GM12878 (cell line): ENCODE data around the gene MISP3. TPM values are rescaled to one million over a fixed set of nuclear protein-coding genes. Genes with fewer than 3 reads are reported as not detected.

Experiments used
- ATAC-seq: fragments of 200-7000 bp; cut with Tn5 transposase; 3 replicates; pipeline ENCODE4 v1.9.1; 2020; ENCODE audit warnings: mild to moderate bottlenecking, moderate library complexity
- BruUV-seq: library from RNA; stranded (reverse); fragments of 400-500 nt; replicated peaks from 2 replicates; lab custom pipeline; 2021; lab: Mats Ljungman, UMichigan
- CTCF ChIA-PET: fragments of 300-600 bp; sonication (Branson Sonifier 250); formaldehyde crosslinking; extraction: SDS; loops from one replicate; lab custom pipeline; 2021; ENCODE audit warnings: inconsistent platforms; lab: Yijun Ruan, JAX
- POLR2A ChIA-PET: fragments of 350-600 bp; formaldehyde crosslinking; extraction: SDS; loops from one replicate; lab custom pipeline; 2021; ENCODE audit warnings: inconsistent platforms; lab: Charles Lee
- RAD21 ChIA-PET: fragments of 300-600 bp; sonication (Branson Sonifier 250); formaldehyde crosslinking; loops from one replicate; lab custom pipeline; 2023; ENCODE audit warnings: antibody characterized with exemption; ENCODE audit not compliant: unreplicated experiment; lab: Charles Lee
- SMC1A ChIA-PET: fragments of 300-600 bp; sonication (Branson Sonifier 250); formaldehyde crosslinking; loops from one replicate; lab custom pipeline; 2023; ENCODE audit not compliant: unreplicated experiment, uncharacterized antibody; lab: Charles Lee
- DNase-seq: peaks from one replicate; pipeline ENCODE4 v3.0.0-alpha.2; 2011; ENCODE audit warnings: low read depth, low spot score
- FAIRE-seq: peaks from 3 replicates; lab custom pipeline; 2011; peaks lifted over from hg19 to GRCh38; lab: Jason Lieb, UNC
- H2AFZ ChIP-seq: 2 replicates; pipeline ENCODE4 v1.6.0; 2011; ENCODE audit warnings: low read depth, low read length, control low read depth; ENCODE audit not compliant: control insufficient read depth
- H3K27ac ChIP-seq: 2 replicates; pipeline ENCODE4 v1.5.1; 2011; ENCODE audit warnings: control low read depth; ENCODE audit not compliant: control insufficient read depth, insufficient read depth
- H3K27me3 ChIP-seq, 2 experiments: replicated peaks in 1 of 2; 2 replicates each; pipeline versions ENCODE4 v1.6.0 to v1.6.1; 2011; ENCODE audit warnings: low read length in 1 of 2; ENCODE audit not compliant: control insufficient read depth in 2 of 2, insufficient read depth in 2 of 2
- H3K36me3 ChIP-seq, 2 experiments: 2 replicates each; pipeline ENCODE4 v1.5.1; 2011; ENCODE audit warnings: low read length in 1 of 2; ENCODE audit not compliant: control insufficient read depth in 2 of 2, insufficient read depth in 2 of 2
- H3K4me1 ChIP-seq: 2 replicates; pipeline ENCODE4 v1.6.1; 2011; ENCODE audit warnings: mild to moderate bottlenecking, low read length, moderate library complexity, mixed read lengths; ENCODE audit not compliant: control insufficient read depth, insufficient read depth
- H3K4me2 ChIP-seq: 2 replicates; pipeline ENCODE4 v1.6.0; 2011; ENCODE audit warnings: control low read depth; ENCODE audit not compliant: control insufficient read depth, insufficient read depth
- H3K4me3 ChIP-seq: fragments of 200-600 bp; sonication (generic); 2 replicates; pipeline ENCODE4 v1.5.1; 2016
- H3K79me2 ChIP-seq: 2 replicates; pipeline ENCODE4 v1.6.0; 2011; ENCODE audit warnings: low read length; ENCODE audit not compliant: control insufficient read depth, insufficient read depth
- H3K9ac ChIP-seq: 2 replicates; pipeline ENCODE4 v1.8.0; 2011; ENCODE audit warnings: low read length, control low read depth, mixed read lengths; ENCODE audit not compliant: control insufficient read depth, insufficient read depth
- H3K9me3 ChIP-seq: replicated peaks from 3 replicates; pipeline ENCODE4 v1.5.1; 2011; ENCODE audit warnings: mild to moderate bottlenecking, low read length; ENCODE audit not compliant: control insufficient read depth, insufficient read depth
- H4K20me1 ChIP-seq: 2 replicates; pipeline ENCODE4 v1.6.0; 2011; ENCODE audit not compliant: control insufficient read depth, insufficient read depth
- BMI1 ChIP-seq: fragments of 450-650 bp; IDR thresholded peaks from 2 replicates; pipeline ENCODE4 v1.6.1; 2016; ENCODE audit warnings: mild to moderate bottlenecking, moderate library complexity, borderline replicate concordance
- CHD1 ChIP-seq: IDR thresholded peaks from 2 replicates; pipeline ENCODE4 v1.6.1; 2012; ENCODE audit warnings: low read depth, low read length, improper control_type of control experiment
- EED ChIP-seq: sonication (generic); IDR thresholded peaks from 2 replicates; pipeline ENCODE4 v1.6.1; 2016; ENCODE audit warnings: antibody characterized with exemption, low read depth
- GATAD2B ChIP-seq: fragments of 450-650 bp; conservative IDR thresholded peaks from 2 replicates; pipeline ENCODE4 v1.6.1; 2017; ENCODE audit warnings: low read depth, mild to moderate bottlenecking, moderate library complexity
- HCFC1 ChIP-seq: fragments of 150-350 bp; IDR thresholded peaks from 2 replicates; pipeline ENCODE4 v1.6.1; 2014; ENCODE audit warnings: low read length
- IKZF1 ChIP-seq: fragments of 450-650 bp; conservative IDR thresholded peaks from 2 replicates; pipeline ENCODE4 v1.6.1; 2017; ENCODE audit warnings: antibody characterized with exemption, mild to moderate bottlenecking
- MYC ChIP-seq: IDR thresholded peaks from 2 replicates; pipeline ENCODE4 v1.6.1; 2011; ENCODE audit warnings: mild to moderate bottlenecking, low read length, moderate library complexity, inconsistent platforms; ENCODE audit not compliant: insufficient read depth, insufficient replicate concordance, insufficient read length, severe bottlenecking
- NR2C2 ChIP-seq: IDR thresholded peaks from 2 replicates; pipeline ENCODE4 v1.6.1; 2011; ENCODE audit warnings: borderline replicate concordance, low read depth; ENCODE audit not compliant: control insufficient read depth, insufficient read length
- POLR2A ChIP-seq: IDR thresholded peaks from 2 replicates; pipeline ENCODE4 v1.6.1; 2011; ENCODE audit warnings: low read depth, mild to moderate bottlenecking, low read length
- SMAD1 ChIP-seq: fragments of 450-650 bp; IDR thresholded peaks from 2 replicates; pipeline ENCODE4 v1.6.1; 2018; ENCODE audit warnings: mild to moderate bottlenecking, low read depth; ENCODE audit not compliant: partially characterized antibody
- TCF12 ChIP-seq: IDR thresholded peaks from 2 replicates; pipeline ENCODE4 v1.6.1; 2011; ENCODE audit warnings: low read depth, mild to moderate bottlenecking, low read length
- TCF3 ChIP-seq: IDR thresholded peaks from 2 replicates; pipeline ENCODE4 v1.6.1; 2012; ENCODE audit warnings: low read depth, mild to moderate bottlenecking, low read length, borderline replicate concordance; ENCODE audit not compliant: insufficient read depth
- YY1 ChIP-seq: IDR thresholded peaks from 2 replicates; pipeline ENCODE4 v1.6.1; 2011; ENCODE audit warnings: low read depth, mild to moderate bottlenecking, low read length
- ZBTB33 ChIP-seq: fragments of 450-650 bp; IDR thresholded peaks from 2 replicates; pipeline ENCODE4 v1.6.1; 2017; ENCODE audit warnings: mild to moderate bottlenecking
- ZNF207 ChIP-seq: fragments of 450-650 bp; IDR thresholded peaks from 2 replicates; pipeline ENCODE4 v1.6.1; 2014; ENCODE audit warnings: antibody characterized with exemption, mild to moderate bottlenecking, borderline replicate concordance
- ZNF217 ChIP-seq: fragments of 450-650 bp; IDR thresholded peaks from 2 replicates; pipeline ENCODE4 v1.6.1; 2017; ENCODE audit warnings: antibody characterized with exemption, mild to moderate bottlenecking
- ZNF687 ChIP-seq: fragments of 450-650 bp; IDR thresholded peaks from 2 replicates; pipeline ENCODE4 v1.6.1; 2017; ENCODE audit warnings: mild to moderate bottlenecking, moderate library complexity
- WGBS: methylation state at CpG from one replicate; pipeline ENCODE4 v1.1.6; 2016; ENCODE audit warnings: low lambda C conversion rate; ENCODE audit not compliant: insufficient replicate concordance, insufficient coverage; ENCODE audit errors: missing lambda C conversion rate; 5-methylcytosine and 5-hydroxymethylcytosine counted together
- in situ Hi-C: fragments of 300-500 bp; cut with MboI; formaldehyde crosslinking; loops from 9 replicates; pipeline ENCODE4 v1.14.3; 2018; ENCODE audit warnings: mixed read lengths
- intact Hi-C: fragments of 100-400 bp; cut with micrococcal nuclease; formaldehyde crosslinking; loops from one replicate; pipeline ENCODE4 v1.14.2; 2022; ENCODE audit not compliant: unreplicated experiment
- polyA plus RNA-seq, 11 experiments: library from polyadenylated mRNA; depleted of rRNA in 4 of 11; unstranded in 6 of 11; stranded (reverse) in 5 of 11; fragments of >200 nt; fragmentation: Nextera tagmentation in 4 of 11; fragmentation: Illumina TruSeq in 1 of 11; extraction: Ambion mirVana in 4 of 11; extraction: Trizol in 1 of 11; gene quantifications; 1 replicate in 1 of 11; 2 replicates in 10 of 11; pipeline versions ENCODE4 v1.2.1 to v1.2.3, GENCODE V29; 2011 to 2016; ENCODE audit warnings: inconsistent platforms in 2 of 11, missing spikeins in 2 of 11, low read depth in 1 of 11
- total RNA-seq, 4 experiments: library from RNA; depleted of rRNA in 3 of 4; stranded (reverse); fragments of >200 nt in 3 of 4; fragmentation: Illumina TruSeq in 1 of 4; extraction: Trizol in 1 of 4; gene quantifications; 2 replicates each; pipeline versions ENCODE4 v1.2.1 to v1.2.3, GENCODE V29; 2013 to 2021

MISP3 gene
- total and polyA plus RNA-seq, 10 of the 15 experiments (the other 5 are each of a cell fraction or from before 2014, with no cell fraction given), result 0.07 to 1.4 (median 0.64) TPM

GRCh38 chr19:14118165-14119051, 45.8 kb downstream of the MISP3 start:
- RAD21 ChIA-PET, result interaction anchor here (1.6 kb wide), 1 partner anchor 18 kb away, joined by 8 read pairs; the partner anchor contains the start of gene ASF1B
- H3K36me3 ChIP-seq, result peaks cover 0 to 2% of the 10 kb centered on the region in 2 experiments; a peak in 2 of 4 replicates
- H3K27me3 ChIP-seq, result no peaks in the 10 kb centered on the region
- peaks cover 8% of the 10 kb centered on the region for H3K79me2 ChIP-seq
- FAIRE-seq (no peak), DNase-seq (no peak), ATAC-seq (peak; percentile 38)
- peak overlapping the region; percentile 62 for H3K4me3 ChIP-seq
- no TSS peak for BruUV-seq
- no peaks in the 10 kb centered on the region for H3K9me3 ChIP-seq
- H3K9ac ChIP-seq, result peak overlapping the region; percentile 76
- peak overlapping the region; percentile 91 for H3K4me2 ChIP-seq
- SMC1A ChIA-PET, result interaction anchor here (0.6 to 1.8 kb wide), 3 partner anchors 10 to 38 kb away, joined by 3 to 5 read pairs (median 4); partner anchors contain the start of gene ASF1B
- H2AFZ ChIP-seq, result peak overlapping the region; percentile 75
- in situ Hi-C loops (no loop called here), intact Hi-C loops (loop anchor here (5.0 kb wide), 1 partner anchor 36 kb away; no protein-coding TSS in a partner anchor)
- peak overlapping the region; percentile 45 for H3K27ac ChIP-seq
- H3K4me1 ChIP-seq, result peaks cover 16% of the 10 kb centered on the region
- H4K20me1 ChIP-seq, result no peaks in the 10 kb centered on the region
- CTCF ChIA-PET, result interaction anchor here (0.6 to 2.4 kb wide), 7 partner anchors 18 to 283 kb away, joined by 3 to 10 read pairs (median 3); partner anchors contain the start of gene ASF1B
- WGBS, result 28% methylated on average over 26 of the region's 61 CpGs
- POLR2A ChIA-PET, result interaction anchor here (0.5 to 1.0 kb wide), 6 partner anchors 12 to 258 kb away, joined by 3 to 6 read pairs (median 4); partner anchors contain the start of gene ASF1B
- TF ChIP-seq ZNF207, result 0 out of 2 replicates have a peak, but pooled peaks have one; percentile 38
- TF ChIP-seq IKZF1, result peak; percentile 61; the same call in 1 of the 2 replicates
- peak; percentile 38 for TF ChIP-seq POLR2A
- peak; percentile 20; the same call in 1 of the 2 replicates for TF ChIP-seq HCFC1
- peak; percentile 87 for TF ChIP-seq GATAD2B
- TF ChIP-seq CHD1, result no peak
- TF ChIP-seq TCF12, result peak; percentile 55; the same call in 1 of the 2 replicates
- peak; percentile 85 for TF ChIP-seq ZNF687
- TF ChIP-seq TCF3, result 0 out of 2 replicates have a peak, but pooled peaks have one; percentile 15
- no peak for TF ChIP-seq SMAD1
- TF ChIP-seq BMI1, result no peak
- TF ChIP-seq ZBTB33, result no peak
- TF ChIP-seq YY1, result peak; percentile 12; the same call in 1 of the 2 replicates
- TF ChIP-seq ZNF217, result peak; percentile 28; the same call in 1 of the 2 replicates
- TF ChIP-seq MYC, result no peak
- peak; percentile 61 for TF ChIP-seq NR2C2
- TF ChIP-seq EED, result 0 out of 2 replicates have a peak, but pooled peaks have one; percentile 38
